Breast epithelium (tissue), 3 donors: ENCODE measurements around the gene MACROD2.

Experiments
- CTCF ChIP-seq, 3 donors: fragments of 450-650 bp; IDR thresholded peaks; one replicate each; pipeline ENCODE4 v1.5.1; 2016 to 2017; ENCODE audit warnings: antibody characterized with exemption in 3 of 3, mild to moderate bottlenecking in 3 of 3, moderate library complexity in 3 of 3
- POLR2AphosphoS5 ChIP-seq, 3 donors: sonication (generic); formaldehyde crosslinking; IDR thresholded peaks; one replicate each; pipeline ENCODE4 v1.6.1; 2017; ENCODE audit warnings: antibody characterized with exemption in 3 of 3

- TF ChIP-seq CTCF (IDR thresholded peaks at IDR 0.05) (no peak), POLR2AphosphoS5 (IDR thresholded peaks at IDR 0.05) (no peak)
Observed at GRCh38 chr20:15977758-15978157, 1982.4 kb downstream of the MACROD2 start.
